Measurements from ENCODE around the gene TSHZ2.

TSHZ2 gene

DNA sequence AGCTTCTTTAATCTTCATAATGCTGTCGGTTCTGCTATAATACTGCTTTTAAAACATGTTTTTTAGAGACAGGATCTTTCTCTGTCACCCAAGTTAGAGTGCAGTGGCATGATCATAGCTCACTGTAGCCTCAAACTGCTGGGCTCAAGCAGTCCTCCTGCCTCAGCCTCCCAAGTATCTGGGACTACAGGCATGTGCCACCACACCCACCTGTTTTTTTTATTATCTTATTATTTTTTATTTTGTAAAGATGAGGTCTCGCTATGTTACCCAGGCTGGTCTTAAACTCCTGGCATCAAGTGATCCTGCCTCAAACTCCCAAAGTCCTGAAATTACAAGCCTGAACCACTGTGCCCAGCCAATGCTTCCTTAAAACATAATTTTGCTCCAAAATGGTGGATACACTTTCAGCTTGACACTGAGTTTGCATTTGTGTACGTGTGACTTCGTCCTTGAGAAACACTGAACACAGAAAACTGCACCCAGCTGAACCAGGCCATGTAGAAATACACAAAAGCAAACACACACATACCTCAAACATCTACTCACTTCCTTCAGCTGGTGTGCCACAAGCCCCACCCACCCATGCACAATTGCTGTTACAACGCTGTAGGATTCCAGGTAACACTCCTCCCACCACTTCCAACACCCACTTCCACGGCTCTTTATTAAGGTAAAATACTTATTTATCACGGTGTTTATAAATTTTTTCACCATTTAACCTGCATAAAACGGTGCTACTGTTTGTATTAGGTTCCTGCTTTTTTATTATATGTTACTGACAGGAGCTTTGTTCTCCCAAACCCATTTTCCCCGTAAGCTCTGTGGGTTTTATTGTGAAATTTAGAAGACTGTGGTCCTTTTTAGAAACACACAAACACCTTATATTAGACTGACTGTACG, 109.1 kb downstream of the TSHZ2 start:
- no peak for TF ChIP-seq POLR2AphosphoS5 (IDR thresholded peaks at IDR 0.05; ENCODE audit: low read depth, low read length)
- no peak for TF ChIP-seq REST (IDR thresholded peaks at IDR 0.05; ENCODE audit: insufficient read depth in 1 of 2, low read depth in 2 of 2, low read length in 2 of 2)
- no peak for TF ChIP-seq FOXP2 (optimal IDR thresholded peaks at IDR 0.05; ENCODE audit: borderline replicate concordance, extremely low read depth, extremely low read length, insufficient read depth)
- no peak for TF ChIP-seq SIN3A (IDR thresholded peaks at IDR 0.05; ENCODE audit: borderline replicate concordance, insufficient read depth, low read length)
- no peak for TF ChIP-seq TAF1 (IDR thresholded peaks at IDR 0.05; ENCODE audit: borderline replicate concordance, insufficient read depth, low read length)

- no peak for TF ChIP-seq FOXP2 (optimal IDR thresholded peaks at IDR 0.05; ENCODE audit: borderline replicate concordance, extremely low read depth, extremely low read length, insufficient read depth)
- no peak for TF ChIP-seq REST (IDR thresholded peaks at IDR 0.05; ENCODE audit: insufficient read depth in 1 of 2, low read depth in 2 of 2, low read length in 2 of 2)
- TF ChIP-seq SIN3A (IDR thresholded peaks at IDR 0.05; ENCODE audit: borderline replicate concordance, insufficient read depth, low read length), result no peak
- no peak for TF ChIP-seq TAF1 (IDR thresholded peaks at IDR 0.05; ENCODE audit: borderline replicate concordance, insufficient read depth, low read length)
- TF ChIP-seq POLR2AphosphoS5 (IDR thresholded peaks at IDR 0.05; ENCODE audit: low read depth, low read length), result no peak
These were observed 110.0 kb downstream of the TSHZ2 start for GRCh38 chr20:53081916-53082863.

GRCh38 chr20:53083411-53083810, 111.3 kb downstream of the TSHZ2 start:
- no peak for TF ChIP-seq SIN3A (IDR thresholded peaks at IDR 0.05; ENCODE audit: borderline replicate concordance, insufficient read depth, low read length)
- no peak for TF ChIP-seq TAF1 (IDR thresholded peaks at IDR 0.05; ENCODE audit: borderline replicate concordance, insufficient read depth, low read length)
- no peak for TF ChIP-seq REST (IDR thresholded peaks at IDR 0.05; ENCODE audit: insufficient read depth in 1 of 2, low read depth in 2 of 2, low read length in 2 of 2)
- no peak for TF ChIP-seq FOXP2 (optimal IDR thresholded peaks at IDR 0.05; ENCODE audit: borderline replicate concordance, extremely low read depth, extremely low read length, insufficient read depth)
- no peak for TF ChIP-seq POLR2AphosphoS5 (IDR thresholded peaks at IDR 0.05; ENCODE audit: low read depth, low read length)

DNA sequence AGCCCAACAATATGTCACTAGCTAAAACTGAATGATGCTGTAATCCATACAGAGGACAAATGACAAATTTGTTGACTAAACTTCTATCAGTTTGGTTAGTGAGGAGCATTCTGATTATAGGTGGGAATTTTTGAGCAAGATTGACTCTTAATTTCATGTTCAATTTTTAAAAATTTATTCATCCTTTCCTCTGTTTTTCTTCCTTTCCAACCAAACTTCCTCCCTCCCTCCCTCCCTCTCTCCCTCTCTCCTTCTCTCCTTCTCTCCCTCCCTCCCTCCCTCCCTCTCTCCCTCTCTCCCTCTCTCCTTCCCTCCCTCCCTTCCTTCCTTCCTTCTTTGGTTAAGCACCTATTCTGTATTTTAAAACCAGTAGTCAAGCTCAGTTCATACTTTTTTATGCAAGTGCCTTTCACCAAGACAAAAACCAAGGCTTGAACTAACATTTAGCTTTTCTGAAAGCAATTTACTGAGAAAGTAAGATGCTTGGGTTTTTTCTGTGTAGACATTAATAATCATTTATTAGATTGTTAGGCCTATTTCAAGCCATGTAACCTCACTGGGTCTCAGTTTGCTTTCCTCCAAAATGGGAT, 112.3 kb downstream of the TSHZ2 start:
- TF ChIP-seq FOXP2 (optimal IDR thresholded peaks at IDR 0.05; ENCODE audit: borderline replicate concordance, extremely low read depth, extremely low read length, insufficient read depth) (no peak), SIN3A (IDR thresholded peaks at IDR 0.05; ENCODE audit: borderline replicate concordance, insufficient read depth, low read length) (no peak), TAF1 (IDR thresholded peaks at IDR 0.05; ENCODE audit: borderline replicate concordance, insufficient read depth, low read length) (no peak), REST (IDR thresholded peaks at IDR 0.05; ENCODE audit: insufficient read depth in 1 of 2, low read depth in 2 of 2, low read length in 2 of 2) (no peak), POLR2AphosphoS5 (IDR thresholded peaks at IDR 0.05; ENCODE audit: low read depth, low read length) (no peak)

All from PFSK-1 (cell line).